Retinal pigment epithelial cell (primary cell): Measurements from ENCODE around the gene ZG16B.

Source experiments
- DNase-seq: peaks from one replicate; pipeline ENCODE4 v3.0.0-alpha.2; 2010; ENCODE audit warnings: low read depth
- H3K4me3 ChIP-seq: 2 replicates; pipeline ENCODE4 v1.5.1; 2011; ENCODE audit warnings: mild to moderate bottlenecking, low read length, control low read depth, moderate library complexity
- CTCF ChIP-seq: conservative IDR thresholded peaks from 2 replicates; pipeline ENCODE4 v1.5.1; 2011; ENCODE audit warnings: low read depth, low read length, control low read depth, inconsistent platforms

Gene ZG16B

GRCh38 chr16:2819939-2820835 lies 9.9 kb upstream of the ZG16B start:
- no peak for DNase-seq
- no peak for TF ChIP-seq CTCF
- H3K4me3 ChIP-seq = no peak overlapping the region

GRCh38 chr16:2820836-2821486 lies 9.1 kb upstream of the ZG16B start:
- no peak for TF ChIP-seq CTCF
- no peak overlapping the region for H3K4me3 ChIP-seq
- DNase-seq = no peak

- TF ChIP-seq CTCF = no peak
- H3K4me3 ChIP-seq = no peak overlapping the region
- DNase-seq = no peak
These were observed 8.5 kb upstream of the ZG16B start for GRCh38 chr16:2821487-2822157.

GRCh38 chr16:2822158-2822495 lies 8.0 kb upstream of the ZG16B start:
- no peak for DNase-seq
- H3K4me3 ChIP-seq = no peak overlapping the region
- TF ChIP-seq CTCF = no peak

- TF ChIP-seq CTCF = no peak
- DNase-seq = no peak
- no peak overlapping the region for H3K4me3 ChIP-seq
These were observed 7.6 kb upstream of the ZG16B start for GRCh38 chr16:2822496-2822895.

- no peak overlapping the region for H3K4me3 ChIP-seq
- no peak for TF ChIP-seq CTCF
- no peak for DNase-seq
These were observed 5.5 kb upstream of the ZG16B start for GRCh38 chr16:2824626-2825025.
